Brain microvascular endothelial cell (primary cell): ENCODE data around the gene FBN2.

Experiments
- DNase-seq: peaks from one replicate; pipeline ENCODE4 v3.0.0-alpha.2; 2020
- H3K27ac ChIP-seq: fragments of 250-450 bp; sonication (Bioruptor Pico); 2 replicates; pipeline ENCODE4 v1.5.1; 2020; ENCODE audit warnings: mild to moderate bottlenecking, moderate library complexity
- H3K27me3 ChIP-seq: fragments of 250-450 bp; sonication (Bioruptor Pico); replicated peaks from 2 replicates; pipeline ENCODE4 v1.5.1; 2020; ENCODE audit warnings: mild to moderate bottlenecking
- H3K36me3 ChIP-seq: fragments of 250-450 bp; sonication (Bioruptor Pico); replicated peaks from 2 replicates; pipeline ENCODE4 v1.5.1; 2020; ENCODE audit warnings: mild to moderate bottlenecking
- H3K4me3 ChIP-seq: 2 replicates; pipeline ENCODE4 v1.5.1; 2011; ENCODE audit warnings: low read depth, mild to moderate bottlenecking, control low read depth, low read length, moderate library complexity
- CTCF ChIP-seq: IDR thresholded peaks from 2 replicates; pipeline ENCODE4 v1.5.1; 2011; ENCODE audit warnings: low read depth, mild to moderate bottlenecking, moderate library complexity, low read length, control low read depth, inconsistent platforms; ENCODE audit errors: missing control alignments
- in situ Hi-C: cut with HindIII; loops from 2 replicates; pipeline ENCODE4 v1.10.0; 2017; ENCODE audit warnings: low sequenced_read_pairs, low pct_ligation_motif_present

The FBN2 gene

GRCh38 chr5:128532776-128533175, 5.3 kb downstream of the FBN2 start:
- Histone ChIP-seq H3K27me3 (no peaks in the 10 kb centered on the region), H3K36me3 (peaks cover 3% of the 10 kb centered on the region), H3K27ac (no peak overlapping the region), H3K4me3 (no peak overlapping the region)
- TF ChIP-seq CTCF, result no peak
- no peak for DNase-seq
- in situ Hi-C loops, result no loop called here

GRCh38 chr5:128532127-128532526, 5.9 kb downstream of the FBN2 start:
- TF ChIP-seq CTCF, result no peak
- no peak overlapping the region for H3K27ac ChIP-seq
- in situ Hi-C loops, result no loop called here
- H3K4me3 ChIP-seq, result no peak overlapping the region
- H3K27me3 ChIP-seq, result no peaks in the 10 kb centered on the region
- H3K36me3 ChIP-seq, result peaks cover 3% of the 10 kb centered on the region
- DNase-seq, result no peak

- TF ChIP-seq CTCF, result no peak
- H3K4me3 ChIP-seq, result no peak overlapping the region
- no peaks in the 10 kb centered on the region for H3K27me3 ChIP-seq
- in situ Hi-C loops, result no loop called here
- no peak overlapping the region for H3K27ac ChIP-seq
- no peak for DNase-seq
- H3K36me3 ChIP-seq, result peaks cover 12% of the 10 kb centered on the region
Measured at GRCh38 chr5:128528637-128529255, 9.3 kb downstream of the FBN2 start.

- Histone ChIP-seq H3K27me3 (no peaks in the 10 kb centered on the region), H3K27ac (no peak overlapping the region), H3K36me3 (peaks cover 12% of the 10 kb centered on the region), H3K4me3 (no peak overlapping the region)
- in situ Hi-C loops, result no loop called here
- no peak for DNase-seq
- TF ChIP-seq CTCF, result no peak
Measured at GRCh38 chr5:128528126-128528525, 9.9 kb downstream of the FBN2 start.

GRCh38 chr5:128527077-128527476, 11.0 kb downstream of the FBN2 start:
- Histone ChIP-seq H3K4me3 (no peak overlapping the region), H3K36me3 (peaks cover 12% of the 10 kb centered on the region), H3K27me3 (no peaks in the 10 kb centered on the region), H3K27ac (no peak overlapping the region)
- TF ChIP-seq CTCF, result no peak
- DNase-seq, result no peak
- in situ Hi-C loops, result no loop called here

GRCh38 chr5:128522336-128522735, 15.7 kb downstream of the FBN2 start:
- no peak overlapping the region for H3K4me3 ChIP-seq
- H3K36me3 ChIP-seq, result peaks cover 16% of the 10 kb centered on the region
- no peak overlapping the region for H3K27ac ChIP-seq
- in situ Hi-C loops, result no loop called here
- TF ChIP-seq CTCF, result no peak
- DNase-seq, result no peak
- no peaks in the 10 kb centered on the region for H3K27me3 ChIP-seq
